HG02852 (cell line): ENCODE data around the gene NDUFA13.

Source experiments
- ATAC-seq: cut with Tn5 transposase; IDR thresholded peaks from one replicate; pipeline ENCODE4 v1.9.1; 2021; ENCODE audit warnings: mild to moderate bottlenecking, moderate library complexity; ENCODE audit not compliant: unreplicated experiment

The NDUFA13 gene

DNA sequence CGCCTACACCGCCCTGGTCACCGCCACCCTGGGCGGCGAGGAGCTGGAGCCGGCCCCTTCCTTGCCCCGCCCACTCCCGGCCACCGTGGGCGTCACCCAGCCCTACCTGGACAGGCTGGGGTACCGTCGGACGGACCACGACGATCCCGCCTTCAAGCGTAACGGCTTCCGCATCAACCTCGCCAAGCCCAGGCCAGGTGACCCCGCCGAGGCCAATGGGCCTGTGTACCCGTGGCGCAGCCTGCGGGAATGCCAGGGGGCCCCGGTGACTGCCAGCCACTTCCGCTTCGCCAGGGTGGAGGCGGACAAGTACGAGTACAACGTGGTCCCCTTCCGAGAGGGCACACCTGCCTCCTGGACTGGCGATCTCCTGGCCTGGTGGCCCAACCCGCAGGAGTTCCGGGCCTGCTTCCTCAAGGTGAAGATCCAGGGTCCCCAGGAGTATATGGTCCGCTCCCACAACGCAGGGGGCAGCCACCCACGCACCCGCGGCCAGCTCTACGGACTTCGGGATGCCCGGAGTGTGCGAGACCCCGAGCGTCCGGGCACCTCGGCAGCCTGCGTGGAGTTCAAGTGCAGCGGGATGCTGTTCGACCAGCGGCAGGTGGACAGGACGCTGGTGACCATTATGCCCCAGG, 29.0 kb downstream of the NDUFA13 start:
- ATAC-seq = no peak

- ATAC-seq = no peak
Measured at GRCh38 chr19:19545707-19546106, 29.7 kb downstream of the NDUFA13 start.

GRCh38 chr19:19546751-19547162, 30.7 kb downstream of the NDUFA13 start:
- ATAC-seq = no peak

GRCh38 chr19:19547674-19548336, 31.8 kb downstream of the NDUFA13 start:
- ATAC-seq = no peak

- no peak for ATAC-seq
Measured at GRCh38 chr19:19548915-19549759, 33.1 kb downstream of the NDUFA13 start.

- ATAC-seq = no peak
Measured at GRCh38 chr19:19549804-19550464, 33.9 kb downstream of the NDUFA13 start.

- ATAC-seq = no peak
Measured at GRCh38 chr19:19550485-19550929, 34.5 kb downstream of the NDUFA13 start.

DNA sequence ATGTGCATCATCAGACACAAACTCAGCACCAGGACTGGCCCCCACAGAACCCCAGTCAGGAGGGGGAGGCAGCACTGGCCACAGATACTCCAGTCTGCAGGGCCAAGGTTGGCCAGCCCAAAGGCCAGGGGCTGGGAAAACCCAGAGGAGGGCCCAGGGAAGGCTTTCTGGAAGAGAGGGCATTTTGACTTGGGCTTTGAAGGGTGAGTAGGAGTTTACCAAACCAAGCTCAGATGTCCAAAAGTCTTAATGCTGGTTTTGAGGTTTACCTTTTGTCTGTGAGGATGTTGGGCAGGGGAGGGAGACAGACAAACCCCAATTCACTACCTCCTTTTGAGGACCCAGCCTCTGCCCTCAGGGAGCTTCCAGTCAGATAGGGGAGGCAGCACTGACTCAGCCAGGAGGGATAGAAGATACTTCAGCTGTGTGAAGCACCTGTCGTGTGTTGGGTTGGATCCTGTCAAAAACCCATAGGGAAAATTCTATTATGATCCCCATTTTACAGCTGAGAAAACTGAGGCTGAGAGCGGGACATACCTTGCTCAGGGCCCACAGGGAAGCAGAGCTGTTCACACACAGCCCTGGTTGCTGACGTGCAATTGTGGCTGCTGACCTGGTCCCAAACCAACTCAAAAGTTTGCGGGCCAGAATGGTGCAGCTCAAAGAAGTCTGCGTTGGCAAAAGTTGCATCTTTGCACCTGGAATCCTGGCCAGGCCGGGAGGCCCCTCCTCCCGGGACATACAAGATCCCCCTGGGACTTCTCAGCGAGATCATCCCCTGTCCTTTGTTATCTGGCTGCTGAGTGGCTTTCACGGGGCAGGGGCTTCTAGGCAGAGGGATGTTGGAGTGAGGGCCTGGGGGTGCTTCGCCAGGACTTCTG, 35.2 kb downstream of the NDUFA13 start:
- no peak for ATAC-seq

- no peak for ATAC-seq
Measured at GRCh38 chr19:19551853-19552192, 35.8 kb downstream of the NDUFA13 start.

- no peak for ATAC-seq
Measured at GRCh38 chr19:19552798-19553197, 36.8 kb downstream of the NDUFA13 start.

- ATAC-seq = no peak
Measured at GRCh38 chr19:19553670-19554069, 37.6 kb downstream of the NDUFA13 start.

GRCh38 chr19:19554074-19555023, 38.3 kb downstream of the NDUFA13 start:
- ATAC-seq = no peak

- no peak for ATAC-seq
Measured at GRCh38 chr19:19558055-19558454, 42.0 kb downstream of the NDUFA13 start.

DNA sequence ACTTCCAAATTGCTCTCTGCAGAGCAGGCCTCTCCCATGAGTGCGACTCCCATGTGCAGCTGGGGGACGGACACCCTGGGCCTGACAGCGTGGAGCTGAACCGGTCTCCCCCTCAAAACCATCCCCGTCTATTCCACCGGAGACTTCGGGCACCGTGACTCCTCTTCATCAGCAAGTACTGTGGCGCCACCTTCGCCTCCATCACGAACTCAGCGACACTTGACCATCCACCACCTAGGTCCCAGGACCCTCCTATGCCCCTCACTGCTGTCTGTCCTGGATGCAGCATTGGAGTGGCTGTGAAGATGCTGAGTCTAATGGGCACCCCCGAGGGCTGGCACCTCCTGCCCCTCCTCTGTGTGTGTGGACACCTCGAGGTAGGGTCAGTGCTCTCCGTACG, 42.6 kb downstream of the NDUFA13 start:
- ATAC-seq = no peak

DNA sequence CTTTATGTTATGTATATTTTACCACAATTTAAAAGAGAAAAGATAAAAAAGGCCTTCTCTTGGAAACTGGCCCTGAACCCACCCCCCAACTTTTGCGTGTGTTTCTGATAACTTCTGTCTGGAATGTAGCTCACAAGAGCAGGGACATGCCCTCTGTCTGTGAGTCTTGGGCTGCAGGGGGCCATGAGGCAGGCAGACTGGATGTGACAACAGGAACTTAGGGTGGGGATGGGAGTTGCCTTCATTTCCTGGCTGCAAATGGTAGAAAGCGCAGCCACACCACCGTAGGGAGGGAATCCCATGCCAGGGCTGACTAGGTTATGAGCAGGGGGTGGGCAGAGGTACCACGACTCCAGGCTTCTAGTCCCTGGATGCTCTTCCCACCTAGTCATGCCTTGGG, 43.9 kb downstream of the NDUFA13 start:
- no peak for ATAC-seq

GRCh38 chr19:19561946-19562664, 46.1 kb downstream of the NDUFA13 start:
- ATAC-seq = no peak

- ATAC-seq = no peak
Measured at GRCh38 chr19:19562665-19563347, 46.8 kb downstream of the NDUFA13 start.

DNA sequence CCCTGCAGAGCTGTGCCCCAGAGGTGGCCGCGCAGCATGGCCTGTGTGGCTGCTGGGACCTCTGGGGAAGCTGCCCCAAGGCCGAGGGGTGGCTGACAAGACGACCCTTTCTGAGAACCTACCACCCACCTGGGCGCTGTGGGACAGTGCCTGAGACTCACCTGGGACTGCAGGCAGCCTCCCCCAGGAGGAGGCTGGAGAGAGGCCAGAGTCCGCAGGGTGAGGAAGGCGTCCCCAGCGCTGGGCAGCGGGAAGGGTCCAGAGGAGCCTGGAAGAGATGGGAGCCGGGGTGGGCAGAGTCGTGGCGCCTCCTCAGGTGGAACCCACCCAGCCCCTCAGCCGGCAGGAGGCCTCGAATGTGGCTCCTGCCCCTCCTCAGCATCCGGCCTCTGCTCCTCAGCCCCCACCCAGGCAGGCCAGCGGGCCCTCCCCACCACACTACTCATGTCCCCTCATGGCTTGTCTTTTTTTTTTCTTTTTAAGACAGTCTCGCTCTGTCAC, 47.4 kb downstream of the NDUFA13 start:
- no peak for ATAC-seq
